ENCODE results near the gene ZNF43. TPM values are rescaled to one million over a fixed set of nuclear protein-coding genes. Genes with fewer than 3 reads are reported as not detected.
"Not testable (repeated sequence)": the region's sequence is repeated elsewhere in the genome, so short reads cannot be mapped to it uniquely, and the experiment has no call there.

ZNF43 gene
- total and polyA plus RNA-seq, 2 of the 13 experiments (the other 11 are each of a cell fraction or from before 2014, with no cell fraction given), result 2.9 to 8.5 TPM

DNA sequence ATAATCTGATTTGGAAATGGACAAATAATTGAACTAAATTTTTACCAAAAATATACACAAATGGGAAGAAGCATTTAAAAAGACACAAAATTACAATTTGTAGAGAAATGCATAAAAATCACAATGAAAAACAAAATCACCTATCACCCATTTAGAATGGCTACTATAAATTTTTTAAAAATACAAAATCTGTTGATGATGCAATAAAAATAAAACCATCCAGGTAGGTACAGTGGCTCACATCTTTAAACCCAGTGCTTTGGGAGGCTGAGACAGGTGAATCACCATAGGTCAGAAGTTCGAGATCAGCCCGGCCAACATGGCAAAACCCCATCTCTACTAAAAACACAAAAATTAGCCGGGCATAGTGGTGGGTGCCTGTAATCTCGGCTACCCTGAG is 23.5 kb downstream of the ZNF43 start:
- Histone ChIP-seq H3K27me3 (ENCODE audit: control insufficient read depth in 1 of 2, insufficient read depth in 2 of 2, low read length in 2 of 2) (no peaks in the 10 kb centered on the region; a peak in 1 of 5 replicates), H3K9me3 (ENCODE audit: low read length) (peaks cover 95% of the 10 kb centered on the region), H3K4me2 (ENCODE audit: low read depth, low read length) (no peak overlapping the region), H2AFZ (ENCODE audit: low read length) (no peak overlapping the region), H3K4me1 (ENCODE audit: insufficient read depth, low read length) (no peaks in the 10 kb centered on the region), H4K20me1 (ENCODE audit: insufficient read depth, low read length) (no peaks in the 10 kb centered on the region), H3K27ac (ENCODE audit: extremely low read length, insufficient read depth, low read length) (no peak overlapping the region), H3K4me3 (replicated peaks in 1 of 3; ENCODE audit: insufficient read depth in 1 of 3, low read depth in 2 of 3, low read length in 3 of 3) (no peak overlapping the region), H3K36me3 (replicated peaks in 1 of 2; ENCODE audit: control insufficient read depth in 1 of 2, insufficient read depth in 2 of 2, low read length in 2 of 2) (peaks cover 0 to 22% of the 10 kb centered on the region in 2 experiments; a peak in 2 of 5 replicates), H3K9ac (ENCODE audit: insufficient read depth, low read depth, low read length) (no peak overlapping the region), H3K79me2 (ENCODE audit: insufficient read depth, low read length) (no peaks in the 10 kb centered on the region)
- intact Hi-C loops (cut with micrococcal nuclease; ENCODE audit: unreplicated experiment) (no loop called here), in situ Hi-C loops (cut with HindIII; ENCODE audit: extremely low pct_ligation_motif_present, low pct_unique_long_range_greater_than_20kb) (no loop called here)
- no peak for DNase-seq (ENCODE audit: low spot score)
- WGBS (ENCODE audit: low lambda C conversion rate), result 47% methylated on average over 4 of the region's 4 CpGs
- CTCF ChIA-PET (ENCODE audit: low intra/inter-chr PET ratio, low total read pairs), result no interaction called here
- ATAC-seq, result no peak
- POLR2A ChIA-PET, result no interaction called here
- no peak for FAIRE-seq
- TF ChIP-seq, protein P1, sequence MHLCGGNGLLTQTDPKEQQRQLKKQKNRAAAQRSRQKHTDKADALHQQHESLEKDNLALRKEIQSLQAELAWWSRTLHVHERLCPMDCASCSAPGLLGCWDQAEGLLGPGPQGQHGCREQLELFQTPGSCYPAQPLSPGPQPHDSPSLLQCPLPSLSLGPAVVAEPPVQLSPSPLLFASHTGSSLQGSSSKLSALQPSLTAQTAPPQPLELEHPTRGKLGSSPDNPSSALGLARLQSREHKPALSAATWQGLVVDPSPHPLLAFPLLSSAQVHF (CRISPR knock-in tag; IDR thresholded peaks at IDR 0.05), result no peak
- TF ChIP-seq, protein P2, sequence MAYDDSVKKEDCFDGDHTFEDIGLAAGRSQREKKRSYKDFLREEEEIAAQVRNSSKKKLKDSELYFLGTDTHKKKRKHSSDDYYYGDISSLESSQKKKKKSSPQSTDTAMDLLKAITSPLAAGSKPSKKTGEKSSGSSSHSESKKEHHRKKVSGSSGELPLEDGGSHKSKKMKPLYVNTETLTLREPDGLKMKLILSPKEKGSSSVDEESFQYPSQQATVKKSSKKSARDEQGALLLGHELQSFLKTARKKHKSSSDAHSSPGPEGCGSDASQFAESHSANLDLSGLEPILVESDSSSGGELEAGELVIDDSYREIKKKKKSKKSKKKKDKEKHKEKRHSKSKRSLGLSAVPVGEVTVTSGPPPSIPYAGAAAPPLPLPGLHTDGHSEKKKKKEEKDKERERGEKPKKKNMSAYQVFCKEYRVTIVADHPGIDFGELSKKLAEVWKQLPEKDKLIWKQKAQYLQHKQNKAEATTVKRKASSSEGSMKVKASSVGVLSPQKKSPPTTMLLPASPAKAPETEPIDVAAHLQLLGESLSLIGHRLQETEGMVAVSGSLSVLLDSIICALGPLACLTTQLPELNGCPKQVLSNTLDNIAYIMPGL (CRISPR knock-in tag; IDR thresholded peaks at IDR 0.05; ENCODE audit: borderline replicate concordance in 1 of 2, low read depth in 1 of 2), result no peak
- TF ChIP-seq KLF13 (CRISPR knock-in tag; IDR thresholded peaks at IDR 0.05), result no peak
- no peak for TF ChIP-seq NPAS2 (CRISPR knock-in tag; IDR thresholded peaks at IDR 0.05; ENCODE audit: borderline replicate concordance)
- TF ChIP-seq ATRX (CRISPR knock-in tag; IDR thresholded peaks at IDR 0.05; ENCODE audit: borderline replicate concordance), result no peak
- TF ChIP-seq POLR2AphosphoS2 (IDR thresholded peaks at IDR 0.05; ENCODE audit: low read depth, low read length), result no peak
- no peak for TF ChIP-seq ZNF891 (CRISPR knock-in tag; IDR thresholded peaks at IDR 0.05)
- TF ChIP-seq ISL2 (CRISPR knock-in tag; IDR thresholded peaks at IDR 0.05), result no peak
- TF ChIP-seq HOXA5 (CRISPR knock-in tag; IDR thresholded peaks at IDR 0.05), result no peak
- TF ChIP-seq FOXJ3 (CRISPR knock-in tag; IDR thresholded peaks at IDR 0.05; ENCODE audit: borderline replicate concordance), result no peak
- BruUV-seq (replicated peaks), result no TSS peak

DNA sequence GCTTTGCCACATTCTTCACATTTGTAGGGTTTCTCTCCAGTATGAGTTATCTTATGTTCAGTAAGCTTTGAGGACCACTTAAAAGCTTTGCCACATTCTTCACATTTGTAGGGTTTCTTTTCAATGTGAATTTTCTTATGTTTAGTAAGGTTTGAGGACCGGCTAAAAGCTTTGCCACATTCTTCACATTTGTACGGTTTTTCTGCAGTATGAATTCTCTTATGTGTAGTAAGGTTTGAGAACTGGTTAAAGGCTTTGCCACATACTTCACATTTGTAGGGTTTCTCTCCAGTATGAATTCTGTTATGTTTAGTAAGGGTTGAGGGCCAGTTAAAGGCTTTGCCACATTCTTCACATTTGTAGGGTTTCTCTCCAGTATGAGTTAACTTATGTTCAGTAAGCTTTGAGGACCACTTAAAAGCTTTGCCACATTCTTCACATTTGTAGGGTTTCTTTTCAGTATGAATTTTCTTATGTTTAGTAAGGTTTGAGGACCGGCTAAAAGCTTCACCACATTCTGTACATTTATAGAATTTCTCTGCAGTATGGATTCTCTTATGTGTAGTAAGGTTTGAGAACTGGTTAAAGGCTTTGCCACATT is 27.5 kb downstream of the ZNF43 start:
- H3K27me3 ChIP-seq (ENCODE audit: control insufficient read depth in 1 of 2, insufficient read depth in 2 of 2, low read length in 2 of 2); POLR2A ChIA-PET; FAIRE-seq; H3K4me2 ChIP-seq (ENCODE audit: low read depth, low read length); intact Hi-C loops (cut with micrococcal nuclease; ENCODE audit: unreplicated experiment); in situ Hi-C loops (cut with HindIII; ENCODE audit: extremely low pct_ligation_motif_present, low pct_unique_long_range_greater_than_20kb); H3K9ac ChIP-seq (ENCODE audit: insufficient read depth, low read depth, low read length); CTCF ChIA-PET (ENCODE audit: low intra/inter-chr PET ratio, low total read pairs); H4K20me1 ChIP-seq (ENCODE audit: insufficient read depth, low read length); DNase-seq (ENCODE audit: low spot score); H2AFZ ChIP-seq (ENCODE audit: low read length); H3K4me3 ChIP-seq (replicated peaks in 1 of 3; ENCODE audit: insufficient read depth in 1 of 3, low read depth in 2 of 3, low read length in 3 of 3); H3K27ac ChIP-seq (ENCODE audit: extremely low read length, insufficient read depth, low read length); H3K4me1 ChIP-seq (ENCODE audit: insufficient read depth, low read length); ATAC-seq; H3K79me2 ChIP-seq (ENCODE audit: insufficient read depth, low read length): not testable (repeated sequence)
- Histone ChIP-seq H3K9me3 (ENCODE audit: low read length) (peaks cover 89% of the 10 kb centered on the region), H3K36me3 (replicated peaks in 1 of 2; ENCODE audit: control insufficient read depth in 1 of 2, insufficient read depth in 2 of 2, low read length in 2 of 2) (peaks cover 0 to 16% of the 10 kb centered on the region in 2 experiments; a peak in 2 of 5 replicates)
- WGBS (ENCODE audit: low lambda C conversion rate), result 43% methylated on average over 3 of the region's 3 CpGs
- TSS peak; percentile 27 for BruUV-seq (replicated peaks)
